ENCODE data around the gene SNX8.

DNA sequence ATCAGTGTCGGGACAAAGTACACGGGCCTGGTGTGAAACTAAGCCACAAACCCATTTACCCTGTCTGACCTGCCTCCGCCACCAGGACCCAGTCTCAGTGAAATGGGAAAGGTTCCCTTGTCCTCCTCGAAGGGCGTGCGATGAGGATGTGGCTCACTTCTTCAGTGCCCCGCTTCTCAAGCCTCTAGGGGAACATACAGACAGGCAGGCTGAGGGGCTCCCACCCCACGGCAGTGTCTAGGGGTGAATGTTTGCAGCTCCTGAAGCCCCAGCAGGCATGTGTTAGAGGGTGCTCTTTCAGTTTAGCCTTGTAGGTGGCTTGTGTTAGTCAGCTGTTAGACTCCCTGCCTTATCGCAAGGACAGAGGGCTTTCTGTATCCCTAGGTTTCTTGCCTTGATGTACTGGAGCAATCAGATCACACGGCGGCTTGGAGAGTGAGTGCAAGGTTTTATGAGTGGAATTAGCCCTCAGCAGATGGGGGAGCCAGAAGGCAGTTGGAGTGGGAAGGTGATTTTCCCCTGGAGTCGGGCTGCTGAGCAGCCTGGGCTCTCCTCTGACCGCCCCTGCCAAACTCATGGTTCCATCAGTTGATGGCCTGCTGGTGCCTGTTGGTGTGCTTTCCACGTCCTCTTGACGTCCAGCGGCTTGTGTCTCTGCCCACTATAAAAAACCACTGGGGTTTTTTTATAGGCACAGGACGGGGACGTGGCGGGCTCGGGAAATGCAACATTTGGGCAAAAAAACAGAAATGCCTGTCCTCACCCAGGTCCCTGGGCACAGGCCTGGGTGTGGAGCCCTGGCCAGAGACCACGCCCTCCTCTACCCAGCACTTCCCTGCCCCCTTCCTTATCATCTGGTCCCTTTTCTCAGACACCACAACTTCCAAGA, 71.5 kb downstream of the SNX8 start:
- TF ChIP-seq POLR2A (IDR thresholded peaks at IDR 0.05; ENCODE audit: low read depth, low read length) (no peak), POLR2AphosphoS5 (IDR thresholded peaks at IDR 0.05; ENCODE audit: insufficient read depth, low read depth, low read length) (no peak), MYC (IDR thresholded peaks at IDR 0.05; ENCODE audit: low read depth, low read length) (no peak), GATA2 (IDR thresholded peaks at IDR 0.05; ENCODE audit: insufficient read depth, insufficient read length, low read depth, low read length) (no peak), FOS (IDR thresholded peaks at IDR 0.05; ENCODE audit: borderline replicate concordance, insufficient read depth, low read length) (no peak)
- TF ChIP-seq, protein P1, sequence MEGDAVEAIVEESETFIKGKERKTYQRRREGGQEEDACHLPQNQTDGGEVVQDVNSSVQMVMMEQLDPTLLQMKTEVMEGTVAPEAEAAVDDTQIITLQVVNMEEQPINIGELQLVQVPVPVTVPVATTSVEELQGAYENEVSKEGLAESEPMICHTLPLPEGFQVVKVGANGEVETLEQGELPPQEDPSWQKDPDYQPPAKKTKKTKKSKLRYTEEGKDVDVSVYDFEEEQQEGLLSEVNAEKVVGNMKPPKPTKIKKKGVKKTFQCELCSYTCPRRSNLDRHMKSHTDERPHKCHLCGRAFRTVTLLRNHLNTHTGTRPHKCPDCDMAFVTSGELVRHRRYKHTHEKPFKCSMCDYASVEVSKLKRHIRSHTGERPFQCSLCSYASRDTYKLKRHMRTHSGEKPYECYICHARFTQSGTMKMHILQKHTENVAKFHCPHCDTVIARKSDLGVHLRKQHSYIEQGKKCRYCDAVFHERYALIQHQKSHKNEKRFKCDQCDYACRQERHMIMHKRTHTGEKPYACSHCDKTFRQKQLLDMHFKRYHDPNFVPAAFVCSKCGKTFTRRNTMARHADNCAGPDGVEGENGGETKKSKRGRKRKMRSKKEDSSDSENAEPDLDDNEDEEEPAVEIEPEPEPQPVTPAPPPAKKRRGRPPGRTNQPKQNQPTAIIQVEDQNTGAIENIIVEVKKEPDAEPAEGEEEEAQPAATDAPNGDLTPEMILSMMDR (IDR thresholded peaks at IDR 0.05; ENCODE audit: extremely low read depth in 1 of 2, insufficient read depth in 1 of 2, low read depth in 1 of 2, low read length in 2 of 2): peak in 1 of 2 donors; percentile 4
- TF ChIP-seq, protein P2, sequence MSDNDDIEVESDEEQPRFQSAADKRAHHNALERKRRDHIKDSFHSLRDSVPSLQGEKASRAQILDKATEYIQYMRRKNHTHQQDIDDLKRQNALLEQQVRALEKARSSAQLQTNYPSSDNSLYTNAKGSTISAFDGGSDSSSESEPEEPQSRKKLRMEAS (IDR thresholded peaks at IDR 0.05; ENCODE audit: insufficient read depth, insufficient read length): no peak

Data from endothelial cell of umbilical vein (primary cell).